RWPE1 (cell line): ENCODE results near the gene HSPB8.
A peak's percentile ranks its signal among the peaks of the same experiment; 100 is the strongest.

Experiments used
- CTCF ChIA-PET: fragments of 350-600 bp; sonication (Branson Sonifier 250); formaldehyde crosslinking; extraction: SDS; loops from one replicate; lab custom pipeline; 2021; lab: Yijun Ruan, JAX
- POLR2A ChIA-PET: fragments of 400-600 bp; formaldehyde crosslinking; extraction: SDS; loops from one replicate; lab custom pipeline; 2020; ENCODE audit warnings: antibody characterized with exemption; ENCODE audit not compliant: low non-redundant PET; lab: Yijun Ruan, JAX
- DNase-seq: peaks from one replicate; pipeline ENCODE4 v3.0.0; 2012; ENCODE audit warnings: low spot score
- H3K27ac ChIP-seq: fragments of 450-650 bp; 2 replicates; pipeline ENCODE4 v1.5.1; 2017
- CTCF ChIP-seq: fragments of 450-650 bp; conservative IDR thresholded peaks from 2 replicates; pipeline ENCODE4 v1.5.1; 2017; ENCODE audit warnings: low read depth, mild to moderate bottlenecking

HSPB8 gene

GRCh38 chr12:119178544-119179334 is at the start of gene HSPB8:
TSS of gene HSPB8 (plus strand) at chr12:119178931. CDS start at chr12:119179313, 382 bp downstream.
- peak within 1 kb of the TSS; percentile 90 for H3K27ac ChIP-seq
- peak; percentile 25 for DNase-seq
- POLR2A ChIA-PET = no interaction called here
- TF ChIP-seq CTCF = no peak
- CTCF ChIA-PET = interaction anchor here (0.6 kb wide), 1 partner anchor 72 kb away, joined by 3 read pairs; no protein-coding TSS in a partner anchor

GRCh38 chr12:119129827-119130434 is 48.8 kb upstream of the HSPB8 start:
- DNase-seq = no peak
- H3K27ac ChIP-seq = no peak overlapping the region
- TF ChIP-seq CTCF = no peak
- ChIA-PET CTCF (no interaction called here), POLR2A (no interaction called here)

GRCh38 chr12:119130523-119130922 is 48.2 kb upstream of the HSPB8 start:
- DNase-seq = no peak
- H3K27ac ChIP-seq = no peak overlapping the region
- TF ChIP-seq CTCF = no peak
- ChIA-PET POLR2A (no interaction called here), CTCF (no interaction called here)

- POLR2A ChIA-PET = no interaction called here
- H3K27ac ChIP-seq = no peak overlapping the region
- CTCF ChIA-PET = interaction anchor here (0.5 to 0.7 kb wide), 2 partner anchors 173 to 215 kb away, joined by 3 to 4 read pairs; no protein-coding TSS in a partner anchor
- no peak for TF ChIP-seq CTCF
- no peak for DNase-seq
Measured at GRCh38 chr12:119134284-119135072, 44.3 kb upstream of the HSPB8 start.

GRCh38 chr12:119136811-119137410 is 41.8 kb upstream of the HSPB8 start:
- H3K27ac ChIP-seq = no peak overlapping the region
- POLR2A ChIA-PET = no interaction called here
- DNase-seq = no peak
- CTCF ChIA-PET = interaction anchor here (0.5 to 1.1 kb wide), 5 partner anchors 13 to 732 kb away, joined by 3 to 6 read pairs (median 3); no protein-coding TSS in a partner anchor
- TF ChIP-seq CTCF = no peak
